Small intestine (tissue), 16 donors: ENCODE data around the gene TRIP11. TPM values are rescaled to one million over a fixed set of nuclear protein-coding genes. Genes with fewer than 3 reads are reported as not detected.
"Not testable (repeated sequence)": the region's sequence is repeated elsewhere in the genome, so short reads cannot be mapped to it uniquely, and the experiment has no call there.

ENCODE experiments used
- DNase-seq, 2 donors: peaks; one replicate each; pipeline versions ENCODE4 v3.0.0 to v3.0.0-alpha.2; 2013
- FAIRE-seq: peaks from 2 replicates; lab custom pipeline; 2012; peaks lifted over from hg19 to GRCh38; lab: Jason Lieb, UNC
- H3K27ac ChIP-seq, 3 donors: one replicate each; pipeline ENCODE4 v1.5.1; 2013; ENCODE audit warnings: low read length in 2 of 3, mild to moderate bottlenecking in 2 of 3, control low read depth in 1 of 3, inconsistent platforms in 1 of 3, low read depth in 1 of 3, moderate library complexity in 1 of 3
- H3K27me3 ChIP-seq, 3 donors: one replicate each; pipeline ENCODE4 v1.6.1; 2013; ENCODE audit warnings: low read length in 3 of 3, inconsistent platforms in 1 of 3; ENCODE audit not compliant: control insufficient read depth in 3 of 3, insufficient read depth in 3 of 3
- H3K36me3 ChIP-seq, 3 donors: one replicate each; pipeline ENCODE4 v1.6.1; 2013; ENCODE audit warnings: low read length in 3 of 3, inconsistent platforms in 1 of 3, low read depth in 1 of 3, mild to moderate bottlenecking in 1 of 3, moderate library complexity in 1 of 3; ENCODE audit not compliant: control insufficient read depth in 3 of 3, insufficient read depth in 2 of 3
- H3K4me1 ChIP-seq, 3 donors: one replicate each; pipeline ENCODE4 v1.6.1; 2013; ENCODE audit warnings: low read length in 2 of 3, inconsistent platforms in 1 of 3, low read depth in 1 of 3, mild to moderate bottlenecking in 1 of 3, moderate library complexity in 1 of 3; ENCODE audit not compliant: control insufficient read depth in 3 of 3, insufficient read depth in 2 of 3
- H3K4me3 ChIP-seq, 3 donors: one replicate each; pipeline ENCODE4 v1.5.1; 2013; ENCODE audit warnings: low read length in 3 of 3, control low read depth in 1 of 3, inconsistent platforms in 1 of 3, low read depth in 1 of 3, mild to moderate bottlenecking in 1 of 3, moderate library complexity in 1 of 3
- H3K9me3 ChIP-seq, 2 donors: one replicate each; pipeline ENCODE4 v1.6.1; 2013; ENCODE audit warnings: low read depth in 1 of 2, low read length in 1 of 2; ENCODE audit not compliant: control insufficient read depth in 2 of 2, insufficient read depth in 1 of 2
- WGBS, 3 donors: extraction: QIAGEN DNeasy Blood & Tissue Kit; methylation state at CpG; one replicate each; pipeline ENCODE4 v1.1.7; 2013; 5-methylcytosine and 5-hydroxymethylcytosine counted together
- long read RNA-seq, 10 donors: transcript quantifications; one replicate each; lab custom pipeline, GENCODE V29; 2026
- polyA plus RNA-seq, 4 donors: library from polyadenylated mRNA; stranded (reverse) in 3 of 4; unstranded in 1 of 4; fragments of 200-250 nt in 3 of 4; fragments of 120-200 nt in 1 of 4; gene quantifications; one replicate each; pipeline versions ENCODE4 v1.2.1 to v1.2.3, GENCODE V29; 2013
- donor health status: healthy with polysubstance abuse.
- donor health status: control.
- donor health status: control.
- donor health status: Bipolar disorder and iron deficiency.
- donor health status: healthy.

TRIP11 gene
- polyA plus RNA-seq = 10 to 100 TPM in 1 of 4 donors, 1 to 10 TPM in 3; 3.5 to 22.4 (median 5.9) TPM
- long read RNA-seq, donor 1 = 0 reads
- long read RNA-seq, donor 2 = 0 reads
- long read RNA-seq, donor 3 = 0 reads
- long read RNA-seq, donor 4 = 0 reads
- long read RNA-seq, donor 5 = 0 reads
- long read RNA-seq, donor 6 = 0 reads
- long read RNA-seq, donor 7 = 0 reads
- long read RNA-seq, donor 8 = 0 reads
- long read RNA-seq, donor 9 = 0 reads
- long read RNA-seq, donor 10, partial matches to known transcripts = 7 of 8 reads
- long read RNA-seq, donor 10, other reads (novel, unspliced or antisense) = 0 of 8 reads

DNA sequence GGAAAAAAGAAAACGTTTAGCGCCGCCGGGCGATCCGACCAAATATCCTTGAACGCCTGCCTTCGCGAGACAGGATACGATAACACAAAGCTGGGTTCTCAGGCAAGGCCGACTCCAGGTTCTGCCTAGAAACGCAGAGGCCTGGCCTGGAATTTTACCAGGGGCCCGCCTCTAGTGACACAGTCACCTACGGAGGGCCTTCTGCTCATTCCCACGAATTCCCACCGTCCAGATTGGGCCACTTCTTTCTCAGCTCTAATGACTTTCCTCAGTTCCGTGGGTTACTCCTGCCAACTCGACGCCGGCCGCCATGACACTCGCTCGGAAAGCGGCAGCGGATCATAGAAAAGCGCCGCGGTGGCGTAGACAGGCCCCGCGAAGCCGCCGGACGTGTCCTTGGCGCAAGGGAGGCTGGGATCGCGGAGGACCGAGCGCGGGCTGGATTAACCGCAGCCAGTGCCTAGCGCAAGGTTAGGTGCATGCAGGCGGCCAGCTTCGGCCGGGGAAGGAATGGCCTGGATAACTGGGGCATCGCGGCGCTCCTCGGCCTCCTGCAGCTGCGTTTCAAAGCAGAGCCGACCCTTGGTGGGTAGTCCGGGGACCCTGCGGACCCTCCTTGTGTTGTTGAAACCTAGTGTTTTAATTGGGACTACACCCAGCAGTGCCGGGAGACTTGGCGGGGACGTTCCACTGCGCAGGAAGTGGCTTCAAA lies at the start of gene TRIP11:
TSS of gene TRIP11 (minus strand) at position 341 of the 712 bp plus-strand sequence. CDS start 374 bp downstream, outside the sequence.
- H3K4me1 ChIP-seq = peaks cover 0 to 8% (median 3%) of the 10 kb centered on the region in 3 donors
- DNase-seq (peak; percentile 93 to 97), FAIRE-seq (no peak)

DNA sequence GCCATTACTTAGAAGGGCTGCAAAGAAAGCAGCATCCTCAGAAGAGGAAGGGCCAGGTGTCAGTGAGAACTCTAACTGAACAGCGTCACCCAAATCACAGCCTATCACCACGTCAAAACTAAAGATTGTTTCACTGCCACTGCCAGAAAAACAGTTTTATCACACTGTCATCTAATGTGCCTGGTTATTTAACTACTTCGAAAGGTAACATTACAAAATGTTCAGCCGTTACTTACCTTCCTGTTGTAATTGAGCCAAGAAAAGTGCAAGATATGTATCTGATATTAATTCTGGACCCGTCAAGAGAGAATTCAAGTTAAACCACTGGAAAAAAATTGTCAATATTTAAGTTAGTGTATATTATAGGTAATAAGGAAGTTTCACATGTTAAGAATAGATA lies 48.6 kb upstream of the TRIP11 start:
- DNase-seq (no peak), FAIRE-seq (no peak)
- H3K27ac ChIP-seq = no peak overlapping the region
- no peak overlapping the region for H3K4me3 ChIP-seq
- H3K27me3 ChIP-seq = no peaks in the 10 kb centered on the region
- no peaks in the 10 kb centered on the region for H3K9me3 ChIP-seq
- no peaks in the 10 kb centered on the region for H3K4me1 ChIP-seq
- WGBS, 3 donors = 90 to 93% (median 91%) methylated on average over 5 of the region's 5 CpGs
- H3K36me3 ChIP-seq = peaks cover 4 to 39% (median 10%) of the 10 kb centered on the region in 3 donors

More for the DNA sequence above, at the start of gene TRIP11:
- Histone ChIP-seq H3K27me3 (no peaks in the 10 kb centered on the region), H3K4me3 (peak within 1 kb of the TSS; percentile 68 to 96 (median 82)), H3K36me3 (peaks cover 0 to 6% (median 0%) of the 10 kb centered on the region in 3 donors), H3K27ac (peak within 1 kb of the TSS; percentile 89 to 99 (median 96)), H3K9me3 (no peaks in the 10 kb centered on the region)
- 0 to 1% (median 0%) methylated on average over 56 to 57 of the region's 57 CpGs for WGBS, 3 donors

DNA sequence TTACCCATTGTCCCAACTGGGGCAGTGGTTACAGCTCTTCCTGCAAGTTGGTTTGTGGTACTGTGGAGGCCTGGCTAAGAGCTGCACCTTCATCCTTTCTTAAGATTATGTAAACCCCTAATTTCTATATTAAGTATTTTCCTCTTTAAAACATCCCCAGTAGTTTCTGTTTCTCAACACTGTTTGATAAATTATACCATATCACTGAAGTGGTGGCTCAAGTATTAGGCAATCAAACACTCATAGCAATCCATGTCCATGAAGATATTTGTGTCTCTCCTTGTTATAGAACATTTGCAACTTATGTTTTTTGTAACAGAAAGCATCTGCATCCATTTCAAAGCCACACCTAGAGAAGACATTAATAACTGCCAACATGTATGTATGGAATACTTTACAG lies 34.7 kb upstream of the TRIP11 start:
- H3K9me3 ChIP-seq = no peaks in the 10 kb centered on the region
- H3K36me3 ChIP-seq = peaks cover 2 to 26% (median 7%) of the 10 kb centered on the region in 3 donors
- DNase-seq (no peak), FAIRE-seq (no peak)
- H3K27me3 ChIP-seq = no peaks in the 10 kb centered on the region
- no peak overlapping the region for H3K27ac ChIP-seq
- no peaks in the 10 kb centered on the region for H3K4me1 ChIP-seq
- no peak overlapping the region for H3K4me3 ChIP-seq

DNA sequence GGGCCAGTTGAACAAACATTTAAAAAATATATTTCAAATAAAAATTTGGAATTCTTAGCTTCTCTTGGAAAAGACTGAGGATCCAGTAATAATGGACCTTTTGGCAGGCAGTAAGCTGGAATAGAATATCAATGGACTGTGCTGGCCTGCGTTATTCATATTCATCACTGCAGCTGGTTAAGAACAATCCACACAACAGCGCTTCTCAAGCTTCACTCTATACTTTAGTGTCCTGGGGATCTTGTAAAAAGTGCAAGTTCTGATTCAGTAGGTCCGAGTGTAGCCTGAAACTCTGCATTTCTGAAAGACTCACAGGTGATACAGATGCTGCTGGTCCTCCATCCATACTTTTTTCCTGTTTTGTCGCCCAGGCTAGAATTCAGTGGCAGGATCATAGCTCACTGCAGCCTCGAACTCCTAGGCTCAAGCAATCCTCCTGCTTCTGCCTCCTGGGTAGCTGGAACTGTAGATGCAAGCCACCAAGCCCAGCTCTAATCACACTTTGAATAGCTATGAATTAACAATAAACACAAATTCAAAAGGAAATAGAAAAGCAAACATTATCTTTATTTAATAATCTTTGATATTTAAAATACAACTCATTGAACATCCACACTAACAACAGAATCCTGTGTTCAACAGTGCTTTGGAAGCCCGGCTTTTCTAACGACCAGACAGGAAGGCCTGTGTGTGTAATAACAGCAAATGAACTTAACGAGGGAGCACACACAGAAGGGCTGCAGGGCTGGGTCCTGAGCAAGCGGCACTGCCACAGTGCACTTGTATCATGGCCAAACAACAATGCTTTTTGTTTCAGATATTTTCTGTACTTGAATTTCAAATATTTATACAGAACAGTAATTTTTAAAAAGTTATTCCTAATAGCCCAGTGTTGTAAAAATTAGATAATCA lies 18.4 kb upstream of the TRIP11 start:
- Histone ChIP-seq H3K36me3 (peaks cover under 1 to 3% (median 1%) of the 10 kb centered on the region in 3 donors), H3K27ac (no peak overlapping the region), H3K4me3 (no peak overlapping the region), H3K4me1 (no peaks in the 10 kb centered on the region), H3K9me3 (no peaks in the 10 kb centered on the region), H3K27me3 (no peaks in the 10 kb centered on the region)
- DNase-seq (no peak), FAIRE-seq (no peak)
- WGBS, 3 donors = 77 to 86% (median 85%) methylated on average over 9 of the region's 9 CpGs

DNA sequence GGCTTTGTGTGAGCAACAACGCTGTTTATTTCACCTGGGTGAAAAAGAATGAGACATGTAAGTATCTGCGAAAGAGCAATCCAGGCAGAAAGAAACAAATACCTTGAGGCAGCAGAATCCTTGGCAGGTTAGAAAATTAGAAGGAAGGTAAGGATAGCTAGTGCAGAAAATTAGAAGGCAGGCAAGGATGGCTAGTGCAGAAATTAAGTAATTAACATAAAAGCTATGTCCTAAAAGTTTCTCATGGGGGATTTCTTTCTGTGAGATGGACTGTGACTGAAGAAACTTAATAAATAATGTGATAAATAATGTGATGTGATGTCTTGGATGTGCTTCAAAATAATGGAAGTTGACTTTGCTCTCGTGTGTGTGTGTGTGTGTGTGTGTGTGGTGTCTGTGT lies 9.9 kb upstream of the TRIP11 start:
- H3K4me3 ChIP-seq = no peak overlapping the region
- no peak for DNase-seq
- 81 to 88% (median 87%) methylated on average over 3 of the region's 3 CpGs for WGBS, 3 donors
- H3K27ac ChIP-seq = no peak overlapping the region
- no peaks in the 10 kb centered on the region for H3K27me3 ChIP-seq
- no peaks in the 10 kb centered on the region for H3K4me1 ChIP-seq
- FAIRE-seq = no peak
- peaks cover 0 to 14% of the 10 kb centered on the region in 2 donors for H3K9me3 ChIP-seq
- peaks cover 0 to under 1% (median 0%) of the 10 kb centered on the region in 3 donors for H3K36me3 ChIP-seq

DNA sequence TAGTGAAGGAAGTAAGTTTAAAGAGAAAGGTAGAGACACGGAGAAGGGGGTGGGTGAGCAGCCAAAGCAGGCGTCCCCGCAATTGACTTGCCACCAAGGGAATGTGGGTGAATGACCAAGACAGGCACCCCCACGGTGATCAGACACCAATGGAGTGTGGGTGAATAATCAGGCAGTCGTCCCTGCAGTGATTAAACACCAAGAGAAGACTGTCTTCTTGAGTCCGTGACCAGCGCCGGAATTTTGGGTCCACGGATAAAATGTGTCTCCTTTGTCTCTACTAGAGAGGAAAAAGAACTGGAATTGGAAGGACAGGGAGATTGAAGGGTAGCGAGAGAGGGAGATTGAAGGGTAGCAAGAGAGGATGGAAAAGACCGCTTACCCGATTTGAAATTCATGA lies 9.4 kb upstream of the TRIP11 start:
- 96 to 98% (median 96%) methylated on average over 12 of the region's 12 CpGs for WGBS, 3 donors
- not testable (repeated sequence) for H3K36me3 ChIP-seq, H3K4me3 ChIP-seq, H3K27ac ChIP-seq, FAIRE-seq, DNase-seq, H3K4me1 ChIP-seq, H3K27me3 ChIP-seq
- H3K9me3 ChIP-seq = peaks cover 0 to 14% of the 10 kb centered on the region in 2 donors

DNA sequence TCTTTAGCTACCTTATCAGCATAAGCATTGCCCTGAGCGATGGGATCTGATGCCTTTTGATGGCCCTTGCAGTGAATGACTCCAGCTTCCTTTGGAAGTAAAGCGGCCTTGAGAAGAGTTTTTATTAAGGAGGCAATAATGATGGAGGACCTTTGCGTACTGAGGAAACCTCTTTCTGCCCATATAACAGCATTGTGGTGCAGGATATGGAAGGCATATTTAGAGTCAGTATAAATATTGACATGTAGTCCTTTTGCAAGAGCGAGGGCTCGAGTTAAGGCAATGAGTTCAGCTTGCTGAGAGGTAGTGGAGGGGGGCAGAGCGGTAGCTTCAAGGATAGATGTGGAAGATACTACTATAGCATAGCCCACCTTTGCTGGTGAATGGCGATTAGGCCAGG lies 6.0 kb upstream of the TRIP11 start:
- not testable (repeated sequence) for H3K27me3 ChIP-seq, FAIRE-seq, DNase-seq, H3K4me3 ChIP-seq, H3K36me3 ChIP-seq, H3K4me1 ChIP-seq, H3K27ac ChIP-seq
- H3K9me3 ChIP-seq = peaks cover 0 to 14% of the 10 kb centered on the region in 2 donors
- WGBS, 3 donors = 88 to 97% (median 93%) methylated on average over 7 of the region's 7 CpGs

DNA sequence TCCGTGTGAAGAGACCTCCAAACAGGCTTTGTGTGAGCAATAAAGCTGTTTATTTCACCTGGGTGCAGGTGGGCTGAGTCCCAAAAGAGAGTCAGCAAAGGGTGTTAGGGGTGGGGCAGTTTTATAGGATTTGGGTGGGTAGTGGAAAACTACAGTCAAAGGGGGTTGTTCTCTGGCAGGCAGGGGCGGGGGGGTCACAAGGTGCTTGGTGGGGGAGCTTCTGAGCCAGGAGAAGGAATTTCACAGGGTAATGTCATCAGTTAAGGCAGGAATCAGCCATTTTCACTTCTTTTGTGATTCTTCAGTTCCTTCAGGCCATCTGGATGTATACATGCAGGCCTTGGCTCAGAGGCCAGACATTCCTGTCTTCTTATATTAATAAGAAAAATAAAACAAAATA lies 1.9 kb upstream of the TRIP11 start:
- WGBS, 3 donors = 93 to 96% (median 93%) methylated on average over 2 of the region's 2 CpGs
- DNase-seq, H3K4me3 ChIP-seq: not testable (repeated sequence)

More for the DNA sequence above, 1.9 kb upstream of the TRIP11 start:
- not testable (repeated sequence) for H3K9me3 ChIP-seq, H3K27me3 ChIP-seq, H3K27ac ChIP-seq, H3K36me3 ChIP-seq, FAIRE-seq, H3K4me1 ChIP-seq
